Heart right ventricle (tissue), 16 donors: ENCODE results near the gene ARL13B. TPM values are rescaled to one million over a fixed set of nuclear protein-coding genes. Genes with fewer than 3 reads are reported as not detected.
A peak's percentile ranks its signal among the peaks of the same experiment; 100 is the strongest.

Source experiments
- ATAC-seq, 8 donors: fragments of 200-7000 bp; cut with Tn5 transposase; one replicate each; pipeline ENCODE4 v1.9.1; 2020; ENCODE audit warnings: mild to moderate bottlenecking in 8 of 8, moderate library complexity in 8 of 8, moderate number of reproducible peaks in 1 of 8
- DNase-seq, 2 donors: peaks; one replicate each; pipeline ENCODE4 v3.0.0-alpha.2; 2020
- H3K27ac ChIP-seq, 10 donors: fragments of 200-600 bp; sonication (generic) in 2 of 10; one replicate each; pipeline versions ENCODE4 v1.5.0 to v1.8.0; 2020 to 2022; ENCODE audit warnings: mild to moderate bottlenecking in 3 of 10
- H3K27me3 ChIP-seq, 7 donors: fragments of 200-600 bp; one replicate each; pipeline ENCODE4 v1.8.0; 2021 to 2022; ENCODE audit warnings: mild to moderate bottlenecking in 2 of 7
- H3K36me3 ChIP-seq, 9 donors: fragments of 200-600 bp; sonication (generic) in 1 of 9; one replicate each; pipeline versions ENCODE4 v1.5.0 to v1.8.0; 2020 to 2022; ENCODE audit warnings: mild to moderate bottlenecking in 2 of 9
- H3K4me1 ChIP-seq, 9 donors: fragments of 200-600 bp; sonication (generic) in 1 of 9; one replicate each; pipeline versions ENCODE4 v1.5.0 to v1.8.0; 2020 to 2022; ENCODE audit warnings: mild to moderate bottlenecking in 4 of 9
- H3K4me3 ChIP-seq, 10 donors: fragments of 200-600 bp; sonication (generic) in 2 of 10; one replicate each; pipeline versions ENCODE4 v1.5.0 to v1.8.0; 2020 to 2022; ENCODE audit warnings: mild to moderate bottlenecking in 7 of 10, moderate library complexity in 2 of 10
- H3K9me3 ChIP-seq, 11 donors: fragments of 200-600 bp in 10 of 11; sonication (generic) in 2 of 11; one replicate each; pipeline versions ENCODE4 v1.5.0 to v1.8.0; 2013 to 2022; ENCODE audit warnings: mild to moderate bottlenecking in 2 of 11, control low read depth in 1 of 11, moderate library complexity in 1 of 11
- WGBS, 2 donors: extraction: QIAGEN DNeasy Blood & Tissue Kit; methylation state at CpG; one replicate each; pipeline ENCODE4 v1.1.7; 2013; ENCODE audit warnings: inconsistent platforms in 1 of 2; 5-methylcytosine and 5-hydroxymethylcytosine counted together
- intact Hi-C, 10 donors: fragments of 100-400 bp; cut with DNase I; formaldehyde crosslinking; loops; one replicate each; pipeline versions ENCODE4 v1.11.1 to v1.14.2; 2022
- polyA plus RNA-seq, 2 donors: library from polyadenylated mRNA; stranded (reverse); fragments of 200-250 nt; gene quantifications; one replicate each; pipeline ENCODE4 v1.2.3, GENCODE V29; 2013
- total RNA-seq, 10 donors: library from RNA; stranded (reverse); fragmentation: NEBNext Ultra II Directional in 3 of 10; extraction: Animal tissue kit (Norgen Biotek cat#: 25700) in 3 of 10; gene quantifications; one replicate each; pipeline versions ENCODE4 v1.2.1 to v1.2.4, GENCODE V29; 2021 to 2023
- TF ChIP-seq, protein P1 (sequence below), 9 donors: fragments of 200-600 bp; sonication (generic) in 2 of 9; IDR thresholded peaks; one replicate each; pipeline versions ENCODE4 v1.5.0 to v1.8.0; 2021 to 2022; ENCODE audit warnings: antibody characterized with exemption in 9 of 9, mild to moderate bottlenecking in 5 of 9, moderate library complexity in 1 of 9
- donor health status: Arrhythmogenic right ventricular cardiomyopathy.
- donor health status: ischemic (EF 13 %, LVEDD 7.1; RV severe dilation, severe dysfunction).
- donor health status: healthy with polysubstance abuse.
- donor health status: DM: no; HTN: yes; CAD: no.
- donor health status: DM: no; HTN: no; CAD: no.
- donor health status: ischemic (EF 25% LVEDD 6.9; RV normal size, moderate dysfunction).
- donor health status: ischemic (EF 25% LVEDD 5.7; RV mildly dilated, moderate dysfunction).
- donor health status: healthy.
- donor health status: DM: yes; HTN: yes; CAD: no.
- donor health status: Ischemic cardiomyopathy.
- donor health status: ischemic (EF 35%, LVEDD 5.7; RV mildly dilated, moderate dysfunction).
- donor health status: nonischemic (EF 11% LVEDD 7.7; RV severe dilation, severe dysfunction).
- donor health status: DM: yes; HTN: yes; CAD: no.
- donor health status: PGD.
- donor health status: ischemic (EF 29% LVEDD 5.4; RV normal size, mild dysfunction).
- donor health status: nonischemic (EF 23%, LVEDD 6.1; RV moderate dilation, normal function).

ARL13B gene
- total and polyA plus RNA-seq, 12 donors, result 2.2 to 7.4 (median 4.3) TPM

DNA sequence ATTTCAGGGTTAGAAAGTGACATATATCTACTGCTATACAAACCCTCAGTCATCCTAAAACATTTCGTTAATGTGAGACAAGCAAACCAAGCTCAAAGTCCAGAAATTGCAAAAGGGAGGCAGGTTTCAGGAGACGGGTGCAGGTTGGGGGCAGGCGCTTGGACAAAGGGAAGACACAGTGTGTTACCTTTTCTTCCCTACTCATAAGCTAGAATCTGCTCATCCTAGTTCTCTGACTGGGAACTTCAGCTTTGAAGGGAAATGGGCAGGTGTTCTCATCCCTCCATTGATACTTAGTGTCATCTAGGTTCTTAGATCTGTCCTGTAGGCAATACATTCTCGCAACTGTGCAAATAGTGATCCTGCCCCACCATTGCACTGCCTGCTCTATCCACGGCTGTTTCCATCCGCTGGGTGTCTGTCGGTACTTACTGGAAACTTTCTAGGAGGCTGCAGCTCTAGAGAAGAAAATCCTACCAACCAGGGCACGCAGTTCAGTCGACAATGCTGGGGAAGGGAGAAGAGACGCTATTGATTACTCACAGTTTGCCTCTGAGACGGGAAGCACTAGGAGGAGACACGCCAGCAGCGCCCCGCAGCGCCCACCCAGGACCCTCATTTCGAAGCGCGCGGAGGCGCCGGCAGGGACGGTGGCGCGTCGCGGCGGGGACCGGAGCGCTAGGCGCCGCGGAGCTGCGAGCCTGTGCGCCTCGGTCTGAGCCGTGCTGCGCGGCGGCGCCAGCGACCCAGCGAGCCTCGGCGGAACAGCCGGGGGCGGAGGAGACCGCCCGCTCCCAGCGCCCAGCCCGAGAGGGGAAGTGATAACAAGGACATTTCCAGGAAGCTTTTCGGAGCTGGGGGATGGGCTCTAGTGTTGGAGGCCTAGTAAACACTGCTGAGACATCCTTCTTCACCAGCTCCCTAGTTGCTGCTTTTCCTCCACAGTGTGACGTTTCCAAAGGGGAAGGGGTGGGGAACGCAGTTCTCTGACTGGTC lies 6.5 kb upstream of the ARL13B start, which contains the start of gene PROS1:
Gene PROS1, minus strand, starts transcription at position 766 of the 996 bp plus-strand sequence. Its CDS starts 147 bp downstream, at position 619.
- WGBS, 2 donors, result 1% methylated on average over 53 of the region's 53 CpGs
- intact Hi-C loops, result no loop called here
- peak; percentile 95 to 98 (median 97) for ATAC-seq

DNA sequence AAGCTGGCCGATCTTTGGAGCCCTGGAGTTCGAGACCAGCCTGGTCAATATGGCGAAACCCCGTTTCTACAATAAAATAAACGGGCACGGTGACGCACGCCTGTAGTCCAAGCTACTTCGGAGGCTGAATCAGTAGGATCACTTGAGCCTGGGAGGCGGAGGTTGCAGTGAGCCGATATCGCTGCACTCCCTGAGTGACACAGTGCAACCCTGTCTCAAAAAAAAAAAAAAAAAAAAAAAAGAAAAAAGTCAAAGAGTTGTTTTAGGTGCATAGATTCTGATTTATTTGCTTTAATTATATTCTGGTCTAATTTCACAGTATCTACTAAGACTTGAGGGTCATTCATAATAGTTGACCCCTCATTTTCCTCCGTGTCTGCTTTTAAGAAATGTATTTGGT lies 1.7 kb downstream of the ARL13B start:
- TF ChIP-seq, protein P1, sequence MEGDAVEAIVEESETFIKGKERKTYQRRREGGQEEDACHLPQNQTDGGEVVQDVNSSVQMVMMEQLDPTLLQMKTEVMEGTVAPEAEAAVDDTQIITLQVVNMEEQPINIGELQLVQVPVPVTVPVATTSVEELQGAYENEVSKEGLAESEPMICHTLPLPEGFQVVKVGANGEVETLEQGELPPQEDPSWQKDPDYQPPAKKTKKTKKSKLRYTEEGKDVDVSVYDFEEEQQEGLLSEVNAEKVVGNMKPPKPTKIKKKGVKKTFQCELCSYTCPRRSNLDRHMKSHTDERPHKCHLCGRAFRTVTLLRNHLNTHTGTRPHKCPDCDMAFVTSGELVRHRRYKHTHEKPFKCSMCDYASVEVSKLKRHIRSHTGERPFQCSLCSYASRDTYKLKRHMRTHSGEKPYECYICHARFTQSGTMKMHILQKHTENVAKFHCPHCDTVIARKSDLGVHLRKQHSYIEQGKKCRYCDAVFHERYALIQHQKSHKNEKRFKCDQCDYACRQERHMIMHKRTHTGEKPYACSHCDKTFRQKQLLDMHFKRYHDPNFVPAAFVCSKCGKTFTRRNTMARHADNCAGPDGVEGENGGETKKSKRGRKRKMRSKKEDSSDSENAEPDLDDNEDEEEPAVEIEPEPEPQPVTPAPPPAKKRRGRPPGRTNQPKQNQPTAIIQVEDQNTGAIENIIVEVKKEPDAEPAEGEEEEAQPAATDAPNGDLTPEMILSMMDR (IDR thresholded peaks at IDR 0.05), result no peak
- Histone ChIP-seq H3K4me1 (peaks cover 0 to 20% (median 11%) of the 10 kb centered on the region in 9 donors), H3K27ac (no peak overlapping the region), H3K36me3 (no peaks in the 10 kb centered on the region), H3K27me3 (no peaks in the 10 kb centered on the region), H3K9me3 (no peaks in the 10 kb centered on the region), H3K4me3 (no peak overlapping the region)
- WGBS, 2 donors, result 96 to 98% methylated on average over 13 of the region's 13 CpGs
- DNase-seq (no peak), ATAC-seq (no peak)
- intact Hi-C loops, result loop anchor here in 1 of 10 donors (2.0 kb wide), 1 partner anchor 81 kb away; the partner anchor contains the start of genes DHFR2 and NSUN3

More for the DNA sequence above, 6.5 kb upstream of the ARL13B start, which contains the start of gene PROS1:
- H3K27me3 ChIP-seq, result no peaks in the 10 kb centered on the region
- DNase-seq, result peak; percentile 82 to 95
- H3K36me3 ChIP-seq, result no peaks in the 10 kb centered on the region
- peaks cover 0 to 36% (median 16%) of the 10 kb centered on the region in 9 donors for H3K4me1 ChIP-seq
- H3K4me3 ChIP-seq, result peak within 1 kb of the TSS; percentile 47 to 82 (median 66)
- H3K9me3 ChIP-seq, result no peaks in the 10 kb centered on the region
- H3K27ac ChIP-seq, result peak within 1 kb of the TSS; percentile 80 to 96 (median 92)
- TF ChIP-seq, protein P1 (IDR thresholded peaks at IDR 0.05), result peak in 2 of 9 donors; percentile 30 to 43

DNA sequence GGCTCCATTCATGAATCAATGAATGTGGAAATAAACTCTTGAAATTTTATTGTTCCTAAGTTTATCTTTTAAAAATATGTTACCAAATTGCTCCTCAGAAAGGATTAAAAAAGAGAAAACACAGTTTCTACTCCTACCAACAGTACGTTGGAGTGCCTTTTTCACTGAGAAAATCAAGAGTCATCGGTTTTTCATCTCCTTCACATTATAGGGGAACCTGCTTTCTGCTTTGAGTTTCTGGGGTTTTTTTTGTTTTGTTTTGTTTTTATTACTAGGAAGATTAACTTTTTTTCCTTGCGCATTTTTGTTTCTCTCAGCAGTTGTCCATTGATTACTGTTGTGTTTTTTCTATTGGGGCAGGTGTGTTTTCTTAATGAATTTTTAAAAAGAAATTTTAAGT lies 3.5 kb downstream of the ARL13B start:
- peaks cover 0 to 26% (median 13%) of the 10 kb centered on the region in 9 donors for H3K4me1 ChIP-seq
- H3K27ac ChIP-seq, result no peak overlapping the region
- TF ChIP-seq, protein P1 (IDR thresholded peaks at IDR 0.05), result no peak
- WGBS, 2 donors, result 90 to 94% methylated on average over 3 of the region's 3 CpGs
- H3K4me3 ChIP-seq, result no peak overlapping the region
- ATAC-seq (no peak), DNase-seq (no peak)
- no peaks in the 10 kb centered on the region for H3K9me3 ChIP-seq
- intact Hi-C loops, result no loop called here
- no peaks in the 10 kb centered on the region for H3K27me3 ChIP-seq
- H3K36me3 ChIP-seq, result no peaks in the 10 kb centered on the region

DNA sequence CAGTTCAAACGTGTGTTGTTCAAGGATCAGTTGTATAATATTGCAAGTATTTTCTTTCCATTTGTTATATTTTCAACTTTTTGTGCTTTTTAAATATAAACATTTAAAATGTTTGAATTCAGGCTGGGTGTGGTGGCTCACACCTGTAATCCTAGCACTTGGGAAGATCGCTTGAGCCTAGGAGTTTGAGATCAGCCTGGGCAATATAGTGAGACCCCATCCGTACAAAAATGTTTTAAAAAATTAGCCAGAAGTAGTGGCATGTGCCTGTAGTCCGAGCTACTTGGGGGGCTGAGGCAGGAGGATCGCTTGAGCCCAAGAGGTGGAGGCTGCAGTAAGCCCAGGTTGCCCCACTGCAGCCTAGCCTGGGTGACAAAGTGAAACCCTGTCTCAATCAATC lies 4.7 kb downstream of the ARL13B start:
- TF ChIP-seq, protein P1 (IDR thresholded peaks at IDR 0.05), result no peak
- no peak overlapping the region for H3K27ac ChIP-seq
- H3K4me3 ChIP-seq, result no peak overlapping the region
- ATAC-seq, result no peak
- H3K9me3 ChIP-seq, result no peaks in the 10 kb centered on the region
- intact Hi-C loops, result no loop called here
- H3K36me3 ChIP-seq, result no peaks in the 10 kb centered on the region
- H3K27me3 ChIP-seq, result no peaks in the 10 kb centered on the region
- WGBS, 2 donors, result 93 to 94% methylated on average over 5 of the region's 5 CpGs
- no peak for DNase-seq
- H3K4me1 ChIP-seq, result peaks cover 0 to 37% (median 16%) of the 10 kb centered on the region in 9 donors
